CD4-positive, alpha-beta T cell (primary cell): ENCODE measurements around the gene UBE2D3. TPM values are rescaled to one million over a fixed set of nuclear protein-coding genes. Genes with fewer than 3 reads are reported as not detected.

Experiments used
- ATAC-seq: fragments of 200-7000 bp; cut with Tn5 transposase; one replicate; pipeline ENCODE4 v1.10.0; 2022; ENCODE audit warnings: mild to moderate bottlenecking; ENCODE audit not compliant: poor library complexity
- CTCF ChIA-PET: fragments of 350-600 bp; sonication (Branson Sonifier 250); formaldehyde crosslinking; loops from one replicate; lab custom pipeline; 2021; ENCODE audit warnings: antibody characterized with exemption, inconsistent platforms; lab: Charles Lee
- POLR2A ChIA-PET: fragments of 350-600 bp; sonication (Branson Sonifier 250); formaldehyde crosslinking; loops from one replicate; lab custom pipeline; 2021; ENCODE audit warnings: antibody characterized with exemption, inconsistent platforms; lab: Charles Lee
- DNase-seq, 14 experiments: peaks; one replicate each; pipeline ENCODE4 v3.0.0-alpha.2; 2013 to 2020; ENCODE audit warnings: mixed read lengths in 2 of 14
- H3K27ac ChIP-seq, 2 donors: one replicate each; pipeline versions ENCODE4 v1.5.1 to v1.7.0; 2013; ENCODE audit warnings: low read length in 2 of 2, low read depth in 1 of 2, mild to moderate bottlenecking in 1 of 2
- H3K27me3 ChIP-seq, 2 experiments: 1 replicate in 1 of 2; 2 replicates in 1 of 2; pipeline versions ENCODE4 v1.6.1 to v1.7.0; 2013; ENCODE audit warnings: low read length in 2 of 2, control low read depth in 1 of 2, mild to moderate bottlenecking in 1 of 2, moderate library complexity in 1 of 2; ENCODE audit not compliant: insufficient read depth in 2 of 2, control insufficient read depth in 1 of 2
- H3K36me3 ChIP-seq: one replicate; pipeline ENCODE4 v1.6.1; 2013; ENCODE audit warnings: low read length, control low read depth; ENCODE audit not compliant: insufficient read depth
- H3K4me1 ChIP-seq: one replicate; pipeline ENCODE4 v1.6.1; 2013; ENCODE audit warnings: low read length, control low read depth; ENCODE audit not compliant: insufficient read depth
- H3K4me3 ChIP-seq: one replicate; pipeline ENCODE4 v1.5.1; 2013; ENCODE audit warnings: mild to moderate bottlenecking, low read length, moderate library complexity
- H3K9me3 ChIP-seq, 2 experiments: 1 replicate in 1 of 2; 2 replicates in 1 of 2; pipeline versions ENCODE4 v1.6.1 to v1.7.0; 2013; ENCODE audit warnings: low read length in 2 of 2, mild to moderate bottlenecking in 2 of 2, control low read depth in 1 of 2, moderate library complexity in 1 of 2; ENCODE audit not compliant: control insufficient read depth in 1 of 2, insufficient read depth in 1 of 2
- H3K27ac Mint-ChIP-seq: one replicate; pipeline ENCODE4 v1.8.0; 2020; ENCODE audit warnings: mixed read lengths
- H3K27me3 Mint-ChIP-seq: one replicate; pipeline ENCODE4 v1.8.0; 2021; ENCODE audit warnings: mixed read lengths
- H3K36me3 Mint-ChIP-seq: one replicate; pipeline ENCODE4 v1.8.0; 2021; ENCODE audit warnings: low read depth, mixed read lengths
- H3K4me1 Mint-ChIP-seq: one replicate; pipeline ENCODE4 v1.8.0; 2021; ENCODE audit warnings: low read depth, mixed read lengths
- H3K4me3 Mint-ChIP-seq: one replicate; pipeline ENCODE4 v1.8.0; 2020; ENCODE audit warnings: mild to moderate bottlenecking, mixed read lengths
- H3K9me3 Mint-ChIP-seq: one replicate; pipeline ENCODE4 v1.8.0; 2020; ENCODE audit warnings: mixed read lengths
- intact Hi-C, 2 experiments: fragments of 100-400 bp; cut with DNase I in 1 of 2; cut with micrococcal nuclease in 1 of 2; formaldehyde crosslinking; loops; one replicate each; pipeline versions ENCODE4 v1.15.1 to v1.9.0; 2023 to 2025; cut with DNase I, micrococcal nuclease
- total RNA-seq, 174 experiments: library from RNA in 2 of 174; stranded (reverse) in 2 of 174; gene quantifications; one replicate each; pipeline ENCODE4 v1.2.3 and lab custom pipeline; 2021 to 2026
- TF ChIP-seq, protein P1 (sequence below): fragments of 200-600 bp; IDR thresholded peaks from one replicate; pipeline ENCODE4 v1.8.0; 2022; ENCODE audit warnings: antibody characterized with exemption, mild to moderate bottlenecking

The UBE2D3 gene
- total RNA-seq, 2 experiments from 2014 or later: 659 to 719 TPM

DNA sequence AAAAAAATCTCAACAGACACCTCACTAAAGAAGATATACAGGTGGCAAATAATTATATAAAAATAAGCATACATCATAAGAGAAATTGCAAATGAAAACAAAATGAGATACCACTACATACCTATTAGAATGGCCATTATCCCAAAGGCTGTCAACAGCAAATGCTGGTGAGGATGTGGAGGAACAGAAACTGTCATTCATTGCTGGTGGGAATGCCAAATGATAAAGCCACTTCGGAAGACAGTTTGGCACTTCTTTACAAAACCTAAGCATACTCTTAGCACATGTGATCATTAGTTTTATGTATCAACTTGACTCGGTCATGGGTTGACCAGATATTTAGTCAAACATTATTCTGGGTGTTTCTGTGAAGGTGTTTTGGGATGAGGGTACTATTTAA is 53.1 kb downstream of the UBE2D3 start:
- Mint-ChIP-seq H3K36me3 (no peaks in the 10 kb centered on the region), H3K27ac (no peak overlapping the region), H3K27me3 (peaks cover 4% of the 10 kb centered on the region), H3K4me3 (no peak overlapping the region), H3K4me1 (no peaks in the 10 kb centered on the region), H3K9me3 (peaks cover 3% of the 10 kb centered on the region)
- Histone ChIP-seq H3K4me1 (no peaks in the 10 kb centered on the region), H3K27ac (no peak overlapping the region), H3K27me3 (peaks cover 0 to 2% of the 10 kb centered on the region in 2 experiments), H3K4me3 (no peak overlapping the region), H3K9me3 (peaks cover 0 to 4% of the 10 kb centered on the region in 2 experiments), H3K36me3 (no peaks in the 10 kb centered on the region)
- ATAC-seq (no peak), DNase-seq (no peak)
- TF ChIP-seq, protein P1, sequence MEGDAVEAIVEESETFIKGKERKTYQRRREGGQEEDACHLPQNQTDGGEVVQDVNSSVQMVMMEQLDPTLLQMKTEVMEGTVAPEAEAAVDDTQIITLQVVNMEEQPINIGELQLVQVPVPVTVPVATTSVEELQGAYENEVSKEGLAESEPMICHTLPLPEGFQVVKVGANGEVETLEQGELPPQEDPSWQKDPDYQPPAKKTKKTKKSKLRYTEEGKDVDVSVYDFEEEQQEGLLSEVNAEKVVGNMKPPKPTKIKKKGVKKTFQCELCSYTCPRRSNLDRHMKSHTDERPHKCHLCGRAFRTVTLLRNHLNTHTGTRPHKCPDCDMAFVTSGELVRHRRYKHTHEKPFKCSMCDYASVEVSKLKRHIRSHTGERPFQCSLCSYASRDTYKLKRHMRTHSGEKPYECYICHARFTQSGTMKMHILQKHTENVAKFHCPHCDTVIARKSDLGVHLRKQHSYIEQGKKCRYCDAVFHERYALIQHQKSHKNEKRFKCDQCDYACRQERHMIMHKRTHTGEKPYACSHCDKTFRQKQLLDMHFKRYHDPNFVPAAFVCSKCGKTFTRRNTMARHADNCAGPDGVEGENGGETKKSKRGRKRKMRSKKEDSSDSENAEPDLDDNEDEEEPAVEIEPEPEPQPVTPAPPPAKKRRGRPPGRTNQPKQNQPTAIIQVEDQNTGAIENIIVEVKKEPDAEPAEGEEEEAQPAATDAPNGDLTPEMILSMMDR: no peak
- POLR2A ChIA-PET: interaction anchor here (1.0 kb wide), 1 partner anchor 13 kb away, joined by 4 read pairs; the partner anchor contains the start of gene MANBA
- intact Hi-C loops: no loop called here
- CTCF ChIA-PET: no interaction called here

DNA sequence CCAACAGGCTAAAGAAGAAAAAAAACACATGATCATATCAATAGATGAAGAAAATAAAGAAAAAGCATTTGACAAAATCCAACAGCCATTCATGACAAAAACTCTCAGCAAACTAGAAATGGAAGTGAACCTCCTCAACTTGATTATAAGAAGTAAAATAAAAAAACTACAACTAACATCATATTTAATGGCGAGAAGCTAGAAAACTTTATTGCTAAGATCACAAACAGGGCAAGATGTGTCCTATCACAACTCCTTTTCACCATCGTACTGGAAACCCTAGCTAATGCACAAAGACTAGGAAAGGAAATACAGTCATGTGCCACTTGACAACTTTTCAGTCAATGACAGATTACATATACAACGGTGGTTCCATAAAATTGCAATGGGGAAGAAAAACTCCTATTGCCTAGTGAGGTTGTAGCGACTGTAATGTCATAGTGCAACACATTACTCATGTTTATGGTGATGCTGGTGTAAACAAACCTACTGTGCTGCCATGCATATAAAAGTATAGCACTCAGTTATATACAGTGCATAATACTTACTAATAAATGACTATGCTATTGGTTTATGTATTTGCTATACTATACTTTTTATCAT is 54.5 kb downstream of the UBE2D3 start:
- Histone ChIP-seq H3K4me3 (no peak overlapping the region), H3K4me1 (no peaks in the 10 kb centered on the region), H3K36me3 (no peaks in the 10 kb centered on the region), H3K27ac (no peak overlapping the region), H3K27me3 (no peaks in the 10 kb centered on the region), H3K9me3 (no peaks in the 10 kb centered on the region)
- peaks cover 3% of the 10 kb centered on the region for H3K9me3 Mint-ChIP-seq
- no peaks in the 10 kb centered on the region for H3K36me3 Mint-ChIP-seq
- ChIA-PET CTCF (no interaction called here), POLR2A (no interaction called here)
- ATAC-seq (no peak), DNase-seq (no peak)
- no peak overlapping the region for H3K27ac Mint-ChIP-seq
- intact Hi-C loops: no loop called here
- H3K4me3 Mint-ChIP-seq: no peak overlapping the region
- TF ChIP-seq, protein P1: no peak
- no peaks in the 10 kb centered on the region for H3K4me1 Mint-ChIP-seq
- peaks cover 4% of the 10 kb centered on the region for H3K27me3 Mint-ChIP-seq

DNA sequence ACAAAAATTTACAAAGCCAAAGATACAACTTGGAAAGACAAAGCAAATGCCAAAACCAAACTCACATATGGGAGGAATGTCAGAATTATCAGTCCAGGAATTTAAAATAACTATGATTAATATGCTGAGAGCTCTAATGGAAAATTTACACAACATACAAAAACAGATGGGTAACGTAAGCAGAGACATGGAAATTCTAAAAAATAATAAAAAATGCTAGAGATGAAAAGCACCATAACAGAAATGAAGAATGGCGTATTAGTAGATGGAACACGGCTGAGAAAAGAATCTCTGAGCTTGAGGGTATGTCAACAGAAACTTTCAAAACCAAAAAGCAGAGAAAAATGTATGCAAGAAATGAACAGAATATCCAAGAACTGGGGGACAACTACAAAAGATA is 62.5 kb downstream of the UBE2D3 start:
- TF ChIP-seq, protein P1: no peak
- Mint-ChIP-seq H3K4me3 (no peak overlapping the region), H3K36me3 (peaks cover 9% of the 10 kb centered on the region), H3K27me3 (no peaks in the 10 kb centered on the region), H3K27ac (no peak overlapping the region), H3K4me1 (peaks cover 15% of the 10 kb centered on the region), H3K9me3 (no peaks in the 10 kb centered on the region)
- Histone ChIP-seq H3K4me1 (peaks cover 12% of the 10 kb centered on the region), H3K27ac (no peak overlapping the region), H3K4me3 (no peak overlapping the region), H3K9me3 (no peaks in the 10 kb centered on the region), H3K36me3 (no peaks in the 10 kb centered on the region), H3K27me3 (no peaks in the 10 kb centered on the region)
- CTCF ChIA-PET: no interaction called here
- intact Hi-C loops: loop anchor here in 1 of 2 experiments (5.0 kb wide), 2 partner anchors 102 to 257 kb away; partner anchors contain the start of gene CISD2
- POLR2A ChIA-PET: no interaction called here
- ATAC-seq: no peak
- no peak for DNase-seq
